Measurements from ENCODE around the gene ALDH5A1.
A peak's percentile ranks its signal among the peaks of the same experiment; 100 is the strongest.

Gene ALDH5A1

GRCh38 chr6:24494821-24495795 lies at the start of gene ALDH5A1:
TSS of gene ALDH5A1 (plus strand) at chr6:24494969. CDS start at chr6:24494997, 28 bp downstream.
- Histone ChIP-seq H3K4me1 (ENCODE audit: control insufficient read depth, insufficient read depth, low read length) (0 out of 2 replicates have a peak, but pooled peaks cover 2% of the 10 kb centered on the region), H3K4me3 (ENCODE audit: low read length) (peak within 1 kb of the TSS; percentile 75; the same call in 1 of the 2 replicates), H3K27me3 (ENCODE audit: control insufficient read depth, insufficient read depth, low read length) (peaks cover 1% of the 10 kb centered on the region; the same call in 1 of the 2 replicates), H3K27ac (ENCODE audit: low read length) (no peak within 1 kb of the TSS), H3K9me3 (ENCODE audit: control insufficient read depth, insufficient read depth, low read length) (no peaks in the 10 kb centered on the region), H3K36me3 (ENCODE audit: control insufficient read depth, insufficient read depth, low read length) (no peaks in the 10 kb centered on the region)
- DNase-seq (ENCODE audit: low read depth, low spot score) = peak; percentile 18
- WGBS (ENCODE audit: insufficient coverage, insufficient read length) = no CpG with 5 or more reads among the region's 93 CpGs

- H3K9me3 ChIP-seq (ENCODE audit: control insufficient read depth, insufficient read depth, low read length) = 0 out of 2 replicates have a peak, but pooled peaks cover 1% of the 10 kb centered on the region
- 0 out of 2 replicates have a peak, but pooled peaks cover 2% of the 10 kb centered on the region for H3K4me1 ChIP-seq (ENCODE audit: control insufficient read depth, insufficient read depth, low read length)
- no peak overlapping the region for H3K4me3 ChIP-seq (ENCODE audit: low read length)
- no CpG with 5 or more reads among the region's 4 CpGs for WGBS (ENCODE audit: insufficient coverage, insufficient read length)
- H3K27me3 ChIP-seq (ENCODE audit: control insufficient read depth, insufficient read depth, low read length) = no peaks in the 10 kb centered on the region
- no peak for DNase-seq (ENCODE audit: low read depth, low spot score)
- H3K27ac ChIP-seq (ENCODE audit: low read length) = no peak overlapping the region
- H3K36me3 ChIP-seq (ENCODE audit: control insufficient read depth, insufficient read depth, low read length) = no peaks in the 10 kb centered on the region
These were observed 49.1 kb upstream of the ALDH5A1 start for GRCh38 chr6:24445704-24446103.

DNA sequence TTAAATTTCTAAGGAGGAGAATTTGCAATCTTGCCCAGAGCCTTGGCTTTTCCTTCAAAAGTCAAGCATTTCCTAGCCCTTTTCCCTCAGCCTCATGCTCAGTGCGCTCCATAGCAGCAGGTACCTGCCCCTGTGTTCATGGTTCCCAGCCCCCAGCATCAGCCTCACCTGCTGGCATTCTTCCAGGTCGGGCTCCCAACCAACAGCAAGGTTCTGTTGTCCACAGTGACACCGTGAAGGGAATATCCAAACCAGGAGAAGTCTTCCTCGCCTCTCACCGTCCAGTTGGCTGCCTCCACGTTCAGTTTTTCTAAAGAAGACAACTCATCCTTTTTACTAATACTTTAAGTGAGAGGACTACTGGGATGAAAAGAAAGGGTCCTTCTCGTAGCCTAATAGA lies 48.1 kb upstream of the ALDH5A1 start:
- no peak overlapping the region for H3K4me3 ChIP-seq (ENCODE audit: low read length)
- H3K27ac ChIP-seq (ENCODE audit: low read length) = no peak overlapping the region
- 0 out of 2 replicates have a peak, but pooled peaks cover 1% of the 10 kb centered on the region for H3K9me3 ChIP-seq (ENCODE audit: control insufficient read depth, insufficient read depth, low read length)
- H3K4me1 ChIP-seq (ENCODE audit: control insufficient read depth, insufficient read depth, low read length) = 0 out of 2 replicates have a peak, but pooled peaks cover 2% of the 10 kb centered on the region
- WGBS (ENCODE audit: insufficient coverage, insufficient read length) = no CpG with 5 or more reads among the region's 7 CpGs
- H3K27me3 ChIP-seq (ENCODE audit: control insufficient read depth, insufficient read depth, low read length) = no peaks in the 10 kb centered on the region
- H3K36me3 ChIP-seq (ENCODE audit: control insufficient read depth, insufficient read depth, low read length) = no peaks in the 10 kb centered on the region
- no peak for DNase-seq (ENCODE audit: low read depth, low spot score)

GRCh38 chr6:24448396-24448795 lies 46.4 kb upstream of the ALDH5A1 start:
- DNase-seq (ENCODE audit: low read depth, low spot score) = no peak
- Histone ChIP-seq H3K9me3 (ENCODE audit: control insufficient read depth, insufficient read depth, low read length) (0 out of 2 replicates have a peak, but pooled peaks cover 1% of the 10 kb centered on the region), H3K4me3 (ENCODE audit: low read length) (no peak overlapping the region), H3K36me3 (ENCODE audit: control insufficient read depth, insufficient read depth, low read length) (no peaks in the 10 kb centered on the region), H3K4me1 (ENCODE audit: control insufficient read depth, insufficient read depth, low read length) (0 out of 2 replicates have a peak, but pooled peaks cover 2% of the 10 kb centered on the region), H3K27me3 (ENCODE audit: control insufficient read depth, insufficient read depth, low read length) (no peaks in the 10 kb centered on the region), H3K27ac (ENCODE audit: low read length) (no peak overlapping the region)
- WGBS (ENCODE audit: insufficient coverage, insufficient read length) = no CpG with 5 or more reads among the region's 4 CpGs

DNA sequence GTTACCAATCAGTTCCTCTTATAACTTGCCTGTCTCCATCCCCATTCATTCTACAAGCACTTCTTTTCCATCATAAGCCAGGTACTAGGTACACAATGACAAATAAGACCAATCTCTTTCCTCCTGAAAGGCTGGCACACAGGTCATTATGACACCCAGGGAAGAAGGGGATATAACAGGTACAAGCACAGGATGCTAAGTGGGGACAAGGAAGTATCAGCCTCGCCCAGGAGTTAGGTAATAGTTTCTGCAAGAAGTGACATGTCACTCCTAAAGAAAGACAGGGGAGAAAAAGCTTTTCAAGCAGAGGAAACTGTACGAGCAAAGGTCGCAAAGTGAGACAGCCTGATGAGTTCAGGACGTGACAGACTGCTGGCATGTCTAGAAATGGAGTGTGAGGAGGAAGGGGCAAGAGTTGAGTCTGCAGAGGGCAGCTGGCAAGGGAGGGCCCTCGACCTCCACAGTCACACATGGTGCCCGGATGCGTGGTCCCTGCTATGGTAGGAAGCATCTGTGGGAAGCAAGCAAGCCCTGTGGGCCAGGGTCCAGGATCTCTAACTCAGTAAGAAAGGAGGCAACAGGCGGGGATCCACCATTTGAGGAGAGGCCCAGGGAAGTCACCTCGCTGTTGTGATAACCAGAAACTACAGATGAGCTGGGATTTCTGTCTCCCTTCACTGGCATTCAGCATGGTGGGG lies 45.8 kb upstream of the ALDH5A1 start:
- H3K4me3 ChIP-seq (ENCODE audit: low read length) = no peak overlapping the region
- WGBS (ENCODE audit: insufficient coverage, insufficient read length) = no CpG with 5 or more reads among the region's 9 CpGs
- H3K27me3 ChIP-seq (ENCODE audit: control insufficient read depth, insufficient read depth, low read length) = no peaks in the 10 kb centered on the region
- 0 out of 2 replicates have a peak, but pooled peaks cover 2% of the 10 kb centered on the region for H3K4me1 ChIP-seq (ENCODE audit: control insufficient read depth, insufficient read depth, low read length)
- H3K27ac ChIP-seq (ENCODE audit: low read length) = no peak overlapping the region
- no peaks in the 10 kb centered on the region for H3K36me3 ChIP-seq (ENCODE audit: control insufficient read depth, insufficient read depth, low read length)
- 0 out of 2 replicates have a peak, but pooled peaks cover 1% of the 10 kb centered on the region for H3K9me3 ChIP-seq (ENCODE audit: control insufficient read depth, insufficient read depth, low read length)
- DNase-seq (ENCODE audit: low read depth, low spot score) = no peak

DNA sequence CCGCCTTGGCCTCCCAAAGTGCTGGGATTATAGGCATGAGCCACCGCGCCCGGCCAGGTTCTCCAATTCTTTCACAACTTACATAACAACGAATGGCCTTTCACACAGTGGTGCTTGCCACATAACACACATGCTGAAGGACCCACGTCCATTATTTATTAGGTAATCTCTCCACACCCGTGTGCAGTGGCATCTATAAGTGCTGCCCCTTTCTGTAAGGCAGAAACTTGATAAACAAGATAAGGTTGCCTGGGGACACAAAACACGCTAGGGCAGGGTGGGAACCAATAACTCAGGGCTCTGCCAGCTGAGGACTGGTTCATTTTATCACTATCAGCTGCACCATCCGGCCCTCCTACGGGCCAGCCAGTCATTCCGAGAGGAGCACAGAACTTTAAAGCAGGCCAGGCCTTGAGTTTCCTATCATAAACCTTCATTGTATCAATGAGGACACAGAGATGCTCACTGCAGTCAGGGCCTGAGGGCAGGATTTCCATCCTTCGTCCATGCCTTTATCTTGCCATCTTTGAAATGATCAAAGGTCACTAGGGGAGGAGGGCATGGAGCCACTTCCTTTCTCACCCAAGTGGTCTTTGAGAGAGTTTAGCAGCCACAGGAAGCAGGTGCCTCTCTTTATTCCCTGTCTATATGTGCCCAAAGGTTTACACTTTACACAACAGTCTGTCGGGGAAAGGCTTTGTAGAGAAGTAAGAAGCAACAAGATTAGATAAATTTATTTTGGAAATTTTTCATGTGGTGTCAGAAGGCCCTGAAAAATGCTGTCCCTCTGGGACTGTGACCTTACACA lies 43.0 kb upstream of the ALDH5A1 start:
- no peak for DNase-seq (ENCODE audit: low read depth, low spot score)
- Histone ChIP-seq H3K27me3 (ENCODE audit: control insufficient read depth, insufficient read depth, low read length) (no peaks in the 10 kb centered on the region), H3K4me1 (ENCODE audit: control insufficient read depth, insufficient read depth, low read length) (no peaks in the 10 kb centered on the region), H3K4me3 (ENCODE audit: low read length) (no peak overlapping the region), H3K36me3 (ENCODE audit: control insufficient read depth, insufficient read depth, low read length) (no peaks in the 10 kb centered on the region), H3K9me3 (ENCODE audit: control insufficient read depth, insufficient read depth, low read length) (0 out of 2 replicates have a peak, but pooled peaks cover 1% of the 10 kb centered on the region), H3K27ac (ENCODE audit: low read length) (no peak overlapping the region)
- no CpG with 5 or more reads among the region's 13 CpGs for WGBS (ENCODE audit: insufficient coverage, insufficient read length)

GRCh38 chr6:24453921-24454320 lies 40.8 kb upstream of the ALDH5A1 start:
- H3K36me3 ChIP-seq (ENCODE audit: control insufficient read depth, insufficient read depth, low read length) = no peaks in the 10 kb centered on the region
- no peaks in the 10 kb centered on the region for H3K4me1 ChIP-seq (ENCODE audit: control insufficient read depth, insufficient read depth, low read length)
- H3K9me3 ChIP-seq (ENCODE audit: control insufficient read depth, insufficient read depth, low read length) = no peaks in the 10 kb centered on the region
- WGBS (ENCODE audit: insufficient coverage, insufficient read length) = no CpG with 5 or more reads among the region's 10 CpGs
- no peak for DNase-seq (ENCODE audit: low read depth, low spot score)
- H3K4me3 ChIP-seq (ENCODE audit: low read length) = no peak overlapping the region
- H3K27me3 ChIP-seq (ENCODE audit: control insufficient read depth, insufficient read depth, low read length) = no peaks in the 10 kb centered on the region
- H3K27ac ChIP-seq (ENCODE audit: low read length) = no peak overlapping the region

GRCh38 chr6:24454452-24454851 lies 40.3 kb upstream of the ALDH5A1 start:
- H3K27ac ChIP-seq (ENCODE audit: low read length) = no peak overlapping the region
- H3K27me3 ChIP-seq (ENCODE audit: control insufficient read depth, insufficient read depth, low read length) = no peaks in the 10 kb centered on the region
- DNase-seq (ENCODE audit: low read depth, low spot score) = no peak
- H3K9me3 ChIP-seq (ENCODE audit: control insufficient read depth, insufficient read depth, low read length) = no peaks in the 10 kb centered on the region
- no peaks in the 10 kb centered on the region for H3K4me1 ChIP-seq (ENCODE audit: control insufficient read depth, insufficient read depth, low read length)
- H3K36me3 ChIP-seq (ENCODE audit: control insufficient read depth, insufficient read depth, low read length) = no peaks in the 10 kb centered on the region
- WGBS (ENCODE audit: insufficient coverage, insufficient read length) = no CpG with 5 or more reads among the region's 5 CpGs
- H3K4me3 ChIP-seq (ENCODE audit: low read length) = no peak overlapping the region

DNA sequence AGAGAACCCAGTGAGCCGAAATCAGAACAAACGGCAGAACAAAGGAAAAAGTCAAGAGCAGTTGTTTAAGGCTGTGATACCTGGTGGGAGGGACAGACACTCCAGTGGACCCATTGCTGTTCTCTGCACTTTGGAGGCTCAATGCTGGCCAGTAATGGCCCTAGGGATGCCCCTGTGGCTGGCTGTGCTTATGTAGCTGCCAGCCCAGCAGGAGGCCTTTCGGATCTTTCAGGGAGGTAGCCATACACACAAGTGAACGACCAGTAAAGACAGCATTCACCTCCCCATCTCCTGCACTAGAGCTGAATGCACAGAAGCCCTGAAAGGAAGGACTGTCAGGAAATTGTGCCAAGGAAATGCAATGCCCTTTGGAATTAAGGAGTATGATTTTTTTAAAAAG lies 39.7 kb upstream of the ALDH5A1 start:
- Histone ChIP-seq H3K9me3 (ENCODE audit: control insufficient read depth, insufficient read depth, low read length) (no peaks in the 10 kb centered on the region), H3K4me3 (ENCODE audit: low read length) (no peak overlapping the region), H3K27ac (ENCODE audit: low read length) (no peak overlapping the region), H3K4me1 (ENCODE audit: control insufficient read depth, insufficient read depth, low read length) (no peaks in the 10 kb centered on the region), H3K36me3 (ENCODE audit: control insufficient read depth, insufficient read depth, low read length) (no peaks in the 10 kb centered on the region), H3K27me3 (ENCODE audit: control insufficient read depth, insufficient read depth, low read length) (no peaks in the 10 kb centered on the region)
- no peak for DNase-seq (ENCODE audit: low read depth, low spot score)
- WGBS (ENCODE audit: insufficient coverage, insufficient read length) = no CpG with 5 or more reads among the region's 4 CpGs
